SK-N-SH treated with all-trans-retinoic acid at 6 μM for 48 hours (cell line): ENCODE data around the gene NUTM2D.
"Not testable (repeated sequence)": the region's sequence is repeated elsewhere in the genome, so short reads cannot be mapped to it uniquely, and the experiment has no call there.

Source experiments
- ATAC-seq: fragments of 200-7000 bp; cut with Tn5 transposase; 3 replicates; pipeline ENCODE4 v1.9.1; 2020; ENCODE audit warnings: mild to moderate bottlenecking, moderate library complexity
- ISL1 ChIP-seq: fragments of 250-450 bp; sonication (Bioruptor Pico); IDR thresholded peaks from 2 replicates; pipeline ENCODE4 v2.1.2; 2022; ENCODE audit warnings: mild to moderate bottlenecking, moderate library complexity

Gene NUTM2D, protein sequence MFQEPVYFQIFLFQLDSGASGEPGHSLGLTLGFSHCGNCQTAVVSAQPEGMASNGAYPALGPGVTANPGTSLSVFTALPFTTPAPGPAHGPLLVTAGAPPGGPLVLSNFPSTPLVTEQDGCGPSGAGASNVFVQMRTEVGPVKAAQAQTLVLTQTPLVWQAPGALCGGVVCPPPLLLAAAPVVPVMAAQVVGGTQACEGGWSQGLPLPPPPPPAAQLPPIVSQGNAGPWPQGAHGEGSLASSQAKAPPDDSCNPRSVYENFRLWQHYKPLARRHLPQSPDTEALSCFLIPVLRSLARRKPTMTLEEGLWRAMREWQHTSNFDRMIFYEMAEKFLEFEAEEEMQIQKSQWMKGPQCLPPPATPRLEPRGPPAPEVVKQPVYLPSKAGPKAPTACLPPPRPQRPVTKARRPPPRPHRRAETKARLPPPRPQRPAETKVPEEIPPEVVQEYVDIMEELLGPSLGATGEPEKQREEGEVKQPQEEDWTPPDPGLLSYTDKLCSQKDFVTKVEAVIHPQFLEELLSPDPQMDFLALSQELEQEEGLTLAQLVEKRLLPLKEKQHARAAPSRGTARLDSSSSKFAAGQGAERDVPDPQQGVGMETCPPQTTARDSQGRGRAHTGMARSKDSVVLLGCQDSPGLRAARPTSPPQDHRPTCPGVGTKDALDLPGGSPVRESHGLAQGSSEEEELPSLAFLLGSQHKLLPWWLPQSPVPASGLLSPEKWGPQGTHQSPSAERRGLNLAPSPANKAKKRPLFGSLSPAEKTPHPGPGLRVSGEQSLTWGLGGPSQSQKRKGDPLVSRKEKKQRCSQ

DNA sequence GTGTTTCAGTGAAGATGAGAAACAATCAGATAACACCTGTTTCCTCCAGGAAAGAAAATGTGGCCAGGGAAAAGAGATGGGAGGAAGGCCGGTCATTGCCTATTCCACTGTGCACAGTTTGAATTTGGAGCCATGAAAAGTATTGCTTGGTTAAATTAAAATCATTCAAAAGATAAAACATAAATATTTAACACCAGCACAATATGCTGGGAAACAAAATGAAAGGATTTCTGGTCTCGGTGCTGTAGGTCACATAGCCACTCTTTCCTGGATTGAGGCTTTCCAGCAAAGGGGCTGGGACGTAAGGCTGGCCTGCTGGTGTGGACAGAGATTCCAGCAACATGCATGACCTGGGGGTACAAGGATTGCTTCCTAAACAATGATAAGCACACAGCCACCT lies at the start of gene NUTM2D:
Gene NUTM2D (plus strand): TSS at position 301 of the 400 bp plus-strand sequence. CDS start 522 bp downstream, outside the sequence.
- not testable (repeated sequence) for ATAC-seq

DNA sequence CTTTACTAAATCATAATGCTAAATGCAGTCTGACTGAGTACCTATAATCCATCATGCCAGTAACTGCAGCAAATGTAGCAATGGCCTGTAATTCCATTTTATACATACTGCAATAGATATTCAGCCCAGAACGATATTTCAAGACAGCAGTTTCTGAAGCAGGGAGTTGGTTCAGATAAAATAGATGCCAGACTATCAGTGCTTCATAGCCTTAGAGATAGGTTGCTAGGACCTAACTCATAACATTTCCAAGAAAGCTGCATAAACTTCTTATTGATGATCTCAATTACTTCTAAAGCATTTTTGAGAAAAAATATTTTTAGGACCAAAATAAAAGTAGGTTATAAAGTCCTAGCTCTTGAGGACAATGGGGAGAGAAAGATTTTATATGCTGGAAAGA lies 48.8 kb upstream of the NUTM2D start:
- ATAC-seq = not testable (repeated sequence)

DNA sequence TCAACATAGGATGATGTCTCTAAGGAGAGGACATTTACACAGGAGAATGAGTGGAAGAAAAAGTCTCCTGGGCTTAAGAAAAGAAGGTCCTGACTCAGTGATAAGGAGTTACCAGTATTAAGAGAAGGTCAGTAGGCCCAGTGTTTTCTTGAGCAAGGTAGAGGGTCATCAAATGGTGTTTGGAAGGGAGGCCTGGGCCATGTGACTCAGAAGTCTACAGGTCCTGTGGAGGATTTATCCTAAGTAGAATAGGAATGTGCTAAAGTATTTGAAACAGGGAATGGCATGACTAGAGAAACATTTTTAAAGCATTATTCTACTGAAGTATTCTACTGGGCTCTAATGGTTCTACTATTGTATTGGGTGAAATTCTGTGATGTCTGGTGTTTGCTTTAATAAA lies 47.9 kb upstream of the NUTM2D start:
- peak; percentile 47; the same call in 2 of the 3 replicates for ATAC-seq

DNA sequence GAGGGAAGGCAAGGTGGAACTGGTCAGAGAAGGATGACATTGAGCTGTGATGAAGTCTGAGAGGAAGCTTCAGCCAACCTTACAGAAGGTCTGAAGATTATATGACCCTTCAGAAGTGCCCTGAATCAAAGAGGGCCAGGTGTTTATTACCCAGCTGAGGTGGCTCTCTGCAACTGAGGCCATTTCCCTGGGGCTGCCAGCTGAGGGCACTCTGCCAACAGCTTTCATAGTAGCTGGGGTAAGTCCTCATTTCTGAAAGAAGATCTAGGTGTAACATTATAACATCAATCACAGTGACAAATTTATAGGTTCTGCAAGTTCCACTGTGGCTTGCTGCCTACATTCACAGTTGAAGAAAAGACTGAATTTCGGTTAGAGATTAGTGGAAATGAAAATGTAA lies 46.0 kb upstream of the NUTM2D start:
- ATAC-seq = 0 out of 3 replicates have a peak, but pooled peaks have one; percentile 24

DNA sequence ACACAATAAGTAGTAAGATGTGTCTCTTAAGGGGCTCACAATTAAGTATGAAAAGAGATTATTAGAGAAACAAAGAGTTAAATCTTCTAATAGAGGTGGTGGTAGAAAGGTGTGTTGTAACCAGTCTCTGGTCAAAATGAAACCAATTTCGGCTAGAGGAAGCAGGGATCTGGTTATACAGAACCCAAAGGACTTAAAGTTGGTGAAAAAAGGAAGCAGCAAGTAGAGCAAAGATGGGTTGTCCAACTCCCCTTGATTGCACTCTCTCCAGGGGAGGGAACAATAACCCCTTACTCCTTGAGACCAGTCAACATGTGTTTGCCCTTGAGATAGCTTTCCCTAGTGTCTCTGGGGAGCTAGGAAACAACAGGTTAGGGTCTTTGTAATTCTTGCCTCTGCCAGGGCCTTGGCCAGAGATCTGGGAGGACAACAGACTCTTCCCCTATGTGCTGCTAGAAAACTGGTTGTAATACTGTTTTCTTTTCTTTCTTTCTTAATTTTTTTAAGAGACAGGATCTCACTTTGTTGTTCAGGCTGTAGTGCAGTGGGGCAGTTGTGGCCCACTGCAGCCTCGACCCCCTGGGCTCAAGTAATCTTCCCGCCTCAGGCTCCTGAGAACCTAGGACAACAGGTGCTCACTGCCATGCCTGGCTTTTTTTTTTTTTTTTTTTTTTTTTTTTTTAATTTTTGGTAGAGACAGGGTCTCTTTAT lies 43.7 kb upstream of the NUTM2D start:
- ATAC-seq = peak; percentile 34

DNA sequence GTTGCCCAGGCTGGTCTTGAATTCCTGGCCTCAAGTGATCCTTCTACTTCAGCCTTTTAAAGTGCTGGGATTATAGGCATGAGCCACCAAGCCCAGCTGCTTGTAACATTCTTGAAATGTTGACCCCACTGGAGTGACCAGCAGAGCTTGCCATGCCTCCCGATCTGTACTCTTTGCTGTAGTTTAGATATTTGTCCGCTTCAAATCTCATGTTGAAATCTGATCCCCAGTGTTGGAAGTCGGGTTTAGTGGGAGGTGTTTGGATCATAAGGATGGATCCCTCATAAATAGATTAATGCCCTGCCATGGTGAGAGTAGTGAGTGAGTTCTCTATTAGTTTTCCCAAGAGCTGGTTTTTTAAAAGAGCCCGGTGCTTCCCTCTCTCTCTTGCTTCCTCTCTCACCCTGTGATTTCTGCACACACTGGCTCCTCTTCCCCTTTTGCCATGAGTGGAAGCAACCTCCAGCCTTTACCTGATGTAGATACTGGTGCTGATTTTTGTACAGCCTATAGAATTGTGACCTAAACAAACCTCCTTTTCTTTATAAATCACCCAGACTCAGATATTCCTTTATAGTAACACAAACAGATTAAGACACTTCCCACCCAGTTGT lies 43.1 kb upstream of the NUTM2D start:
- ATAC-seq = not testable (repeated sequence)

DNA sequence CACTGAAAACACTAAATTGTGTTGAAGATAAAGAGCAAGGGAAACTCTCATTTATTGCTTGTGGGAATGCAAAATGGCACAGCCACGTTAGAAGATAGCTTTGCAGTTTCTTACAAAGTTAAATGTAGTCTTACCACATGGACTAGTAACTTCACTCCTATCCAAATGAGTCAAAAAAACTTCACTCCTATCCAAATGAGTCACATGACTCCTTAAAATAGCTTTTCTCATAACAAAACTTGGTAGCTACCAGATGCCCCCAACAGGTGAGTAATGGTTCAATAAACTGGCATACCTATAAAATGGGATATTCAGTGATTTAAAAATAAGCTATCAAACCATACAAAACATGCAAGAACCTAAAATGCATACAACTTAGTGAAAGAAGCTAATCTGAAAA lies 36.0 kb upstream of the NUTM2D start:
- not testable (repeated sequence) for ATAC-seq

DNA sequence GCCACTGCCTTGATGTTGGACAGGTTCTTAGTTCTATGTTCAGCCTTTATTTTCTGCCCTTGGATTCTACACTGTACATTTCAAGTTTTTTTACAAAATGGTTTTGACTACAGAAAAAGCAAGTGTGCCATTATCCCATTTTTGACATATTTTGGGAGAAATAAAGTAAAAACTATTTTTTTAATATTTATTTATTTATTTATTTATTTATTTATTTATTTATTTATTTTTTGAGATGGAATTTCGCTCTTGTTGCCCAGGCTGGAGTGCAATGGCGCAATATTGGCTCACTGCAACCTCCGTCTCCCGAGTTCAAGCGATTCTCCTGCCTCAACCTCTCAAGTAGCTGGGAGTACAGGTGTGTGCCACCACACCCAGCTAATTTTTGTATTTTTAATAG lies 33.0 kb upstream of the NUTM2D start:
- ATAC-seq = not testable (repeated sequence)

DNA sequence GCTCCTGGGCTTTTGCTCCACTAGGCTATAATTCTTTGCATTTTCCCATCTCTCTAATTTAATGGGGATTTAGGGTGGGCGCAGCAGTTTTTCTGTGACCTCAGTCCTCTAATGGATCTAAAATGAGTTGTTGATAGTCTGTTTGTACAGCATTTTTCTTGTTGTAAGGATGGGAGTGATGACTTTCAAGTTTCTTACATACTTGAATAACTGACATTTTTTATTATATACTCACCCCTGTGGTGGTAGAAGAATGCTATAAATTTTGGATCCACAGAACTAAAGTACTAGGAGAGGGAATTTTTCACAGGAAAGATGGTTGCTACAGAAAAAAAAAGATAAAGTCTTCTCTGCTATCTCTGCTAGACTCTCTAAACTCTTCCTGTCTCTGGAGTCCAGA lies 29.6 kb upstream of the NUTM2D start:
- ATAC-seq = peak; percentile 81
- peak; percentile 43; the same call in 1 of the 2 replicates for TF ChIP-seq ISL1 (CRISPR knock-in tag)

DNA sequence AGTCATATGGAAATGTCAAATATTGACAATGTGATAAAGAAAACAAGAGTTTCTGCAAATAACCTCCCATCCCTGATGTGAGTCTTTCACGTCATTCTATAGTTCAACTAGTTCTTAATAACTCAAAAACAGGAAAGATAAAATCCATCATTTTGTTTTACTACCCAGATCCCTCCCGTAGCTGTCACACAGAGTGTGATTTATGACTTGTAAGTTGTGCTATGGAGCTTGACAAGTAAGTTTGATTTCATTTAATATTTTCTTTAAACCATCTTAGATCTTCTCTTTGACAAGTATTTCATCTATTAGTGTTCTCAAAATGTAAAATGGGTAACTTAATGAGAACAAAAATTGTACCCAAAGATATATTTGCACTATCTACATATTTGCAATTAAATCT lies 28.4 kb upstream of the NUTM2D start:
- ATAC-seq = not testable (repeated sequence)

DNA sequence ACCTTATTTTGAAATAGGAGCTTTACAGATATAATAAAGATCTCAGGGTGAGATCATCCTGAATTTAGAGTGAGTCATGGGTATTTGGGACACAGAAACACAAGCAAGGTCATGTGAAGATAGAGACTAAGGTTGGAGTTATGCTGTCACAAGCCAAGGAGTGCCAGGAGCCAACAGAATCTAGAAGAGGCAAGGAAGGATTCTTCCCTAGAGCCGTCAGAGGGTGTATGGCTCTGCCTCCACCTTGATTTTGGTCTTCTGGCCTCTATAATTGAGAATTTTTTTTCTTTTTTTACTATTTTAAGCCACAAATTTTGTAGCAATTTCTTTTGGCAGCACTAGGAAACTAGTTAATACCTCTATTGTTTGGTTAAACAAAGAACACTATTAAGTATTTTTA lies 24.9 kb upstream of the NUTM2D start:
- ATAC-seq = not testable (repeated sequence)

DNA sequence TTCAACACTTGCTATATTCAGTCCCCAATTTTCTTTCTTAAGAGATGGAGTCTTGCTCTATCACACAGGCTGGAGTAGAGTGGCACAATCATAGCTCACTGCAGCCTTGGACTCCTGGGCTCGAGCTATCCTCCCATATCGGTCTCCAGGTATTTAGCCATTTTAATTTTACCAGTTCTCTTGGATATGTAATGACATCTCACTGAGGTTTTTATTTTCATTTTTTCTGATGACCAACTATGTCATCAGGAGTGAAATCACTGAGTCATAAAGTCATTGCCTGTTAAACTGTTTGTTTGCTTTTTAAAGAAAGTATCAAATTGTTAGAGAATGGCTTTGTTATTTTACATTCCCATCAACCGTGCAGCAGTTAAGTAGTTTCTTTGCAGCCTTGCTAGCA lies 17.1 kb upstream of the NUTM2D start:
- ATAC-seq = not testable (repeated sequence)

DNA sequence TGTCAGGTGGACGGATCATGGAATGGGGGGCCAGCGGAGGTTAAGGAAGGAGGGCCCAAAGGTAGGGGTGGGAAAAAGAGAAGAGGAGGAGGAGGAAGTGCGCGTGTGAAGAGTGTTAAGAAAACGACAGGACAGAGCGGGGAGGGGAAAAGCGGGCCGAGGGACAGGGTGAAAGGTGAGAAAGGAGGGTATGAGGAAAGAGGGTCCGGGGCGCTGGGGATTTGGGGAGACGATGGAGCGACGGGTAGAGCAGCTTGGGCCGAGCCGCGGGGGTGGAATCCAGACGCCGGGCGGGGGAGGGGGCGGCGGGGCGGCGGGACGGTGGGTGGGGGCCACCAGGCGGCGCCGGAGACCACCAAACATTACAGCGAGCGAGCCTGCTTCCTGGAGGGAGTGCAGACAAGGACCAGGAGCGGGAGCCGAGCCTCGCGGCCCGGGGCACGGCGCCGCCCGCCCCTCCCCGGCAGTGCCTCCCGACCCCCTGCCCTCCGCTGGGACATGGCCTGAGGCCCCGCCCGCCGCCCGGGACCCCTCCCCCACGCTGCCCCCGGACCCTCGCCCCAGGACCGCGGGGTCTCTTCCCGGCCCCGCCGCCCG lies 15.9 kb upstream of the NUTM2D start:
- ATAC-seq = peak; percentile 1; the same call in 2 of the 3 replicates

DNA sequence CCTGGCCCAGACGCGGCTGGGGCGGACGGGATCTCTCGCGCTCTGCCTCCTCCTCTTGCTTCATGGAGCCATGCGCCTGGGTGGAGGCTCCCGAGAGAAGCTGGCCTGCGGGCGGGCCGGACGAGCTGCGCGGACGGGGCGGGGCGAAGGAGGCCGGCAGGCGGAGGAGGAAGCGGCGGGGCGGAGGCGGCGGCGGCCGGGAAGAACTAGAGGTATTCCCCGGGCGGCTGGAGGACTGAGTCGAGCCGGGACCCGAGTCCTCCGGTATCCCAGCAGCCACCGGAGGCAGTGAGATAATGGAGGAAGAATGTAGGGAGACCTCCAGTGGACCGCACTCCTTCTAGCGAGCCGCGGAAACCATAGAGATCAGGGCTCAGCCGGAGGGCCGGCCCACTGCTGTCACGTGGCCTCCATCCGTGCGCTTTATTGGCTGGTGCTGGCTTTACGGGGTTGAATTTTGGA lies 15.3 kb upstream of the NUTM2D start:
- ATAC-seq = peak; percentile 95

DNA sequence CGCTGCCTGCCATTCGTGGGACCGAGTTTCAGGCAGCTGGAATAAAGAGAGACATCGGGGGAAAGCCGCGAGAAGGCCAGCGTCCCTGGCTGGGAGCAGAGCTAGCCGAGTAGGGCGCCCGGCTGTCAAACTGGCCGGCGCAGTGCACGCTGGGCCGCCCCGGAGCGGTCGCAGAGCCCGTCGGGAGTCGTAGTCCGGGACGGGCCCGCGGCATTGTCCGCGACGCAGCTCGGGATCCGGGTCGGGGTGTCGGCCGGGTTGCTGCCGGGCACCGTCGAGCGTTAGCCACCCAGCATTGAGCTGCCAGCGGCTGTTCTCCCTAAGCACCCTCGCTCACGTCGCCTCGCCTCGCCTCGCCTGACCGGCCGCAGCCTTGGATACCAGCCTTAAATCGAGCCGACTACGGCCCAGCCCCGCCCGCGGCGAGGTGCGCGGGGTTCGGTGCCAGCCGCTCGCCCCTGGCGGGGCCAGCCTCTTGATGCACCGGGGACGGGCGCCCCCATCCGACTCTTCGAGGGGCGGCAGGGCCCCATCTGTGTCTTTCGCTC lies 14.8 kb upstream of the NUTM2D start:
- peak; percentile 86 for ATAC-seq

DNA sequence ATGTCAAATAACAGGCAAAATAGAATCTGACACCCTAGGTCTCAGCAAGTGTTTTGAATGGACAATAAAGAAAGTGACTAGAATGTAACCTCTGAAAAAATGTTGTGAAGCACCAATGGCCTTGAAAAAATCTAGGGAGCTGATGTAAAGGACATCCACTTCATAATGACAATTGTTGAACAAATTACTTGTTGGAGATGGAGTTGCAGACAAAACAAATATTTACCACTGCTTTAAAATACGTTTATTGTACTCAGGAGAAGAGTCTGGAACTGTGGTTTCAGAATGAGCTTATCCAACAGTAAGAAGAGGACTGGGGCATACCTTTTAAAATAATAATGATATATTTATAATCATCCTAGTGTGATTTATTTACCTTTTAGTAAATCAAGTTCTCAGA lies 11.8 kb upstream of the NUTM2D start:
- not testable (repeated sequence) for ATAC-seq

DNA sequence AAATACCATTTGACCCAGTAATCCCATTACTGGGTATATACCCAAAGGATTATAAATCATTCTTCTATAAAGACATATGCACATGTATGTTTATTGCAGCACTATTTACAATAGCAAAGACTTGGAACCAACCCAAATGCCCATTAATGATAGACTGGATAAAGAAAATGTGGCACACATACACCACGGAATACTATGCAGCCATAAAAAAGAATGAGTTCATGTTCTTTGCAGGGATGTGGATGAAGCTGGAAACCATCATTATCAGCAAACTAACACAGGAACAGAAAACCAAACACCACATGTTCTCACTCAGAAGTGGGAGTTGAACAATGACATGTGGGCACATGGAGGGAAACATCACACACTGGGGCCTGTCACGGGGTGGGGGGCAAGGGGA lies 7.4 kb upstream of the NUTM2D start:
- not testable (repeated sequence) for ATAC-seq

DNA sequence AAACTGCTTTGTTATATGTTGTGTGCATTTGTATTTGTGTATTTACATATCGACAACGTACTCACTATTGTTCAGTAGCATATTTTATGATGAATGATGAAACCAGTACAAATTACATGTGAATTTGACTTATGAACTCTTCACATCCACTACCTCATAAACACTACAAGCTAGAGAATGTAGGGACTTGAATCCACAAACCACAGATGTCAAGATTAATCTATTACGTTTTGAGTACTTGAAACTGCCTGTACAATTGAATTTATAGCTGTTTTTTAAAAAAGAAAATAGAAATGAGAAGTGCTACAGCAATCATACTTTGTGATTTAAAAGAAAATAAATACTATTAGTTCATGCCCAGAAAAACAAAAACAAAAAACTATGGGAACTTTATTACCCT lies 4.7 kb upstream of the NUTM2D start:
- ATAC-seq = not testable (repeated sequence)

DNA sequence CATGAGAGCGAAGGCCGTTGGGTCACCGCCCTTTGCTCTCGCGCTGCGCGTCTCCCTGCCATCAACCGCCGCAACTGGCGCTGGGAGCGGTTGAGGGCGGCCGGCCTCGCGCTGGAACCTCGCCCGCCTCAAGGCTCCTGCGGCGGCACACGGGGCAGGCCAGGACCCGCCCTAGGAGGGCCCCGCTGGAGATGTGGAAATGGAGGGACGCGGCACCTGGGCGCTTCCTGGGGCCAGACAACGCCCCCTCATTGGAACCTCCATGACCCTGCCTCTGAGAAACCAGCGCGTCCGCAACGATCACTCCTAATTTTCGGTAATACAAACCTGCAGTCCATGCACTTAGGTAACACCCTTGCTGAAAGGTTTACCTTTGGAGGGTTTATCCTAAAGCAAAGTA lies 2.4 kb upstream of the NUTM2D start:
- not testable (repeated sequence) for ATAC-seq

DNA sequence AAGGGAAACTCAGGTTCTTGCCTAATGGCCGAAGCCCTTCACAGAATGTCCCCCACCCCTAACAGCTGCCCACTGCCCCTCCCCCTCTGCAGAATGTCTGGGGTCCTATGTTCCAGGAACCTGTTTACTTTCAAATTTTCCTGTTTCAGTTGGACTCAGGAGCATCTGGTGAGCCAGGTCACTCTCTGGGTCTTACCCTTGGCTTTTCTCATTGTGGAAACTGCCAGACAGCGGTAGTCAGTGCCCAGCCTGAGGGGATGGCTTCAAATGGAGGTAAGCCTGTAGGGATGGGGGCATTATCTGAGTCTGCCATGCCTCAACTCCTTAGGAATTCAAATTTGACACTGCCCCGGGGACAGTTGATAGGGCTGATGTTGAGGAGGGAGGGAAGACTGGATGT lies 615 bp downstream of the NUTM2D start:
- not testable (repeated sequence) for ATAC-seq

DNA sequence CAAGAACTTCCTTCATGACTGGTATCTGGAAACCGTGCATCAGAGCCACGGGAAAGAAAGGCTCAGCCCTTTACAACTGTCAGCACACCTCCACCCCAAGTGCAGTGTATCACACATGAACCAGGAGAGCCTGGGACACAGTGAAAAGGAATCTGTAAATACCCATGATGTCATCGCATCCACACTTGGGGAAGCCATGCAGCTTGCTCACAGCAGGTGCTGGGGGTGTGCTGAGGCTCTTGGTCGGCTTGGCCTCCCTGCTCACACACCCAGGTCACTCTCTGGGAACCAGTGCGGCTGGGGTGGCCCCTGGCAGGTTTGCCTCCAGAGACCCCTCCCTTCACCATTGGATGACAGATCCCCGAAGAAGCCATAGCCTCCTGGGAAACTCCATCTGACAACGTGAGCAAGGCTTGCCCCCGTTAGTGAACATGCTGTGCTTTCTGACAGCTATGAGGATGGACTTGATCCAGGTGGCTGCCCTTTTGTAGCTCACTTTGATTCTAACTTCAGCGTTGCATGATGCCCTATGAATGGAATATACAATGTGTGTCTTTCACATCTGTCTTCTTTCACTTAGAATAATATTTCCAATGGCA lies 12.1 kb downstream of the NUTM2D start:
- ATAC-seq = not testable (repeated sequence)
